SK-N-SH treated with all-trans-retinoic acid at 6 μM for 48 hours (cell line): ENCODE results near the gene PRMT1.

ENCODE experiments used
- PATZ1 ChIP-seq: fragments of 250-450 bp; sonication (Bioruptor Pico); IDR thresholded peaks from 2 replicates; pipeline ENCODE4 v1.8.0; 2020; ENCODE audit warnings: mild to moderate bottlenecking, moderate library complexity, borderline replicate concordance
- PPARA ChIP-seq: fragments of 250-450 bp; sonication (Bioruptor Pico); IDR thresholded peaks from 2 replicates; pipeline ENCODE4 v1.5.0; 2020; ENCODE audit warnings: mild to moderate bottlenecking, borderline replicate concordance
- RARB ChIP-seq: fragments of 250-450 bp; sonication (Bioruptor Pico); IDR thresholded peaks from 2 replicates; pipeline ENCODE4 v1.8.0; 2021; ENCODE audit warnings: mild to moderate bottlenecking, moderate library complexity
- TCF4 ChIP-seq: fragments of 250-450 bp; sonication (Bioruptor Pico); IDR thresholded peaks from 2 replicates; pipeline ENCODE4 v1.8.0; 2021; ENCODE audit warnings: mild to moderate bottlenecking, moderate library complexity, borderline replicate concordance
- TF ChIP-seq, protein P1 (sequence below): fragments of 250-450 bp; sonication (Bioruptor Pico); IDR thresholded peaks from 2 replicates; pipeline ENCODE4 v1.5.1; 2021; ENCODE audit warnings: mild to moderate bottlenecking, moderate library complexity

DNA sequence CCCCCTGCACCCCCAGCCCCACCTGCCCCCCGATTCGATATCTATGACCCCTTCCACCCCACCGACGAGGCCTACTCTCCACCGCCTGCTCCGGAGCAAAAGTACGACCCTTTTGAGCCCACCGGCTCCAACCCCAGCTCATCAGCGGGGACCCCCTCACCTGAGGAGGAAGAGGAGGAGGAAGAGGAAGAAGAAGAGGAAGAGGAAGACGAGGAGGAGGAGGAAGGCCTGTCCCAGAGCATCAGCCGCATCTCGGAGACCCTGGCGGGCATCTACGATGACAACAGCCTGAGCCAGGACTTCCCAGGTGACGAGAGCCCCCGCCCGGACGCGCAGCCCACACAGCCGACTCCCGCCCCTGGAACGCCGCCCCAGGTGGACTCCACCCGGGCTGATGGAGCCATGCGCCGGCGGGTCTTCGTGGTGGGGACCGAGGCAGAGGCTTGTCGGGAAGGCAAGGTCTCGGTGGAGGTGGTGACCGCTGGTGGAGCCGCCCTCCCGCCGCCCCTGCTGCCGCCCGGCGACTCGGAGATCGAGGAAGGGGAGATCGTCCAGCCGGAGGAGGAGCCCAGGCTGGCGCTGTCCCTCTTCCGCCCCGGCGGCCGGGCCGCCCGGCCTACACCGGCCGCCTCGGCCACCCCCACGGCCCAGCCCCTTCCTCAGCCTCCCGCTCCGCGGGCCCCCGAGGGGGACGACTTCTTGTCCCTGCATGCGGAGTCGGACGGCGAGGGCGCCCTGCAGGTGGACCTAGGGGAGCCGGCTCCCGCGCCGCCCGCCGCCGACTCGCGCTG is 25.8 kb upstream of the PRMT1 start:
- TF ChIP-seq TCF4 (no peak), RARB (CRISPR knock-in tag) (no peak), PPARA (CRISPR knock-in tag) (no peak), PATZ1 (CRISPR knock-in tag) (no peak)
- TF ChIP-seq, protein P1, sequence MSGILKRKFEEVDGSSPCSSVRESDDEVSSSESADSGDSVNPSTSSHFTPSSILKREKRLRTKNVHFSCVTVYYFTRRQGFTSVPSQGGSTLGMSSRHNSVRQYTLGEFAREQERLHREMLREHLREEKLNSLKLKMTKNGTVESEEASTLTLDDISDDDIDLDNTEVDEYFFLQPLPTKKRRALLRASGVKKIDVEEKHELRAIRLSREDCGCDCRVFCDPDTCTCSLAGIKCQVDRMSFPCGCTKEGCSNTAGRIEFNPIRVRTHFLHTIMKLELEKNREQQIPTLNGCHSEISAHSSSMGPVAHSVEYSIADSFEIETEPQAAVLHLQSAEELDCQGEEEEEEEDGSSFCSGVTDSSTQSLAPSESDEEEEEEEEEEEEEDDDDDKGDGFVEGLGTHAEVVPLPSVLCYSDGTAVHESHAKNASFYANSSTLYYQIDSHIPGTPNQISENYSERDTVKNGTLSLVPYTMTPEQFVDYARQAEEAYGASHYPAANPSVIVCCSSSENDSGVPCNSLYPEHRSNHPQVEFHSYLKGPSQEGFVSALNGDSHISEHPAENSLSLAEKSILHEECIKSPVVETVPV (CRISPR knock-in tag): no peak
